Astrocyte (in vitro differentiated cells and primary cell): ENCODE results near the gene COG1. TPM values are rescaled to one million over a fixed set of nuclear protein-coding genes. Genes with fewer than 3 reads are reported as not detected.

Experiments used
- DNase-seq: peaks from one replicate; pipeline ENCODE4 v3.0.0-alpha.2; 2010; ENCODE audit warnings: low read depth
- FAIRE-seq: peaks from 2 replicates; lab custom pipeline; 2011; peaks lifted over from hg19 to GRCh38; lab: Jason Lieb, UNC
- H2AFZ ChIP-seq: 2 replicates; pipeline ENCODE4 v1.6.0; 2012; ENCODE audit warnings: low read depth, low read length, inconsistent platforms
- H3K27ac ChIP-seq: 2 replicates; pipeline ENCODE4 v1.5.1; 2011; ENCODE audit warnings: low read depth, low read length, inconsistent platforms
- H3K27me3 ChIP-seq: 2 replicates; pipeline ENCODE4 v1.6.0; 2011; ENCODE audit warnings: low read length, inconsistent platforms; ENCODE audit not compliant: insufficient read depth
- H3K36me3 ChIP-seq: 2 replicates; pipeline ENCODE4 v1.5.1; 2011; ENCODE audit warnings: low read length, inconsistent platforms; ENCODE audit not compliant: insufficient read depth
- H3K4me1 ChIP-seq: 2 replicates; pipeline ENCODE4 v1.5.1; 2011; ENCODE audit warnings: low read length, inconsistent platforms; ENCODE audit not compliant: insufficient read depth
- H3K4me2 ChIP-seq: 2 replicates; pipeline ENCODE4 v1.6.0; 2012; ENCODE audit warnings: low read length, inconsistent platforms
- H3K4me3 ChIP-seq: 2 replicates; pipeline ENCODE4 v1.5.1; 2011; ENCODE audit warnings: low read depth, mild to moderate bottlenecking, low read length, inconsistent platforms; ENCODE audit not compliant: insufficient read depth
- H3K79me2 ChIP-seq: 2 replicates; pipeline ENCODE4 v1.6.0; 2012; ENCODE audit warnings: mild to moderate bottlenecking, low read length, inconsistent platforms; ENCODE audit not compliant: insufficient read depth
- H3K9ac ChIP-seq: 2 replicates; pipeline ENCODE4 v1.6.0; 2012; ENCODE audit warnings: mild to moderate bottlenecking, low read length, inconsistent platforms
- H3K9me3 ChIP-seq: 2 replicates; pipeline ENCODE4 v1.5.1; 2012; ENCODE audit warnings: low read depth, mild to moderate bottlenecking, low read length, inconsistent platforms; ENCODE audit not compliant: insufficient read depth
- H4K20me1 ChIP-seq: 2 replicates; pipeline ENCODE4 v1.6.0; 2012; ENCODE audit warnings: low read length, inconsistent platforms; ENCODE audit not compliant: insufficient read depth
- H3K27ac Mint-ChIP-seq: one replicate; pipeline ENCODE4 v1.8.0; 2021; ENCODE audit warnings: mild to moderate bottlenecking, mixed read lengths; ENCODE audit not compliant: unreplicated experiment
- H3K27me3 Mint-ChIP-seq: one replicate; pipeline ENCODE4 v1.8.0; 2021; ENCODE audit warnings: low read depth, mixed read lengths; ENCODE audit not compliant: unreplicated experiment
- H3K36me3 Mint-ChIP-seq: one replicate; pipeline ENCODE4 v1.8.0; 2021; ENCODE audit warnings: low read depth, mixed read lengths; ENCODE audit not compliant: unreplicated experiment
- H3K4me1 Mint-ChIP-seq: one replicate; pipeline ENCODE4 v1.8.0; 2021; ENCODE audit warnings: low read depth, mixed read lengths; ENCODE audit not compliant: unreplicated experiment
- H3K4me3 Mint-ChIP-seq: one replicate; pipeline ENCODE4 v1.8.0; 2021; ENCODE audit warnings: mild to moderate bottlenecking, moderate library complexity, mixed read lengths; ENCODE audit not compliant: unreplicated experiment
- H3K9me3 Mint-ChIP-seq: one replicate; pipeline ENCODE4 v1.8.0; 2021; ENCODE audit warnings: mild to moderate bottlenecking, mixed read lengths; ENCODE audit not compliant: unreplicated experiment
- EZH2 ChIP-seq: IDR thresholded peaks from 2 replicates; pipeline ENCODE4 v1.6.1; 2012; ENCODE audit warnings: mild to moderate bottlenecking, low read length, inconsistent platforms; ENCODE audit not compliant: insufficient read depth
- total RNA-seq: library from RNA; stranded (reverse); gene quantifications from 2 replicates; pipeline ENCODE4 v1.2.1, GENCODE V29; 2021
- TF ChIP-seq, protein P1 (sequence below): IDR thresholded peaks from 2 replicates; pipeline ENCODE4 v1.5.1; 2011; ENCODE audit warnings: low read depth, mild to moderate bottlenecking, inconsistent platforms, low read length, moderate library complexity; ENCODE audit not compliant: insufficient read depth

COG1 gene
- total RNA-seq, 1 donor from 2014 or later: 34.4 TPM

DNA sequence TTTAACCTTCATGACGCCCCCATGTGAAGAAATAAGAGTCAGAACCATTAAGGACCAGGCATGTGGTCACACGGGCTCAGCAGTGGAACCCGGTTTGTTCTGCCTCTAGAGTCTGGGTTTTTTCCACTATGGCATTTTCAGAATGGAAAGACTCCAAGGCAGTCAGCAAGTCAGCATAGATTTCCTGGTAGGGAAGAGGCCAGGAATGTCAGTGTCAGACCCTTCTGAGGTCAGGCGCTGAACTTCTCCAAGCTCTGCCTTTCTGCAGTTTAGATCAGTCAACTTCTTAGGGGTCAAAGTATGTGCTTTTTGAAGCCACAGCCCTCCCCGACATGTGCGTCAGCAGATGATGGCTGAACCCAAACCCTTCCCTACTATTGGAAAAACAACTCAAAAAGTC is 24.2 kb upstream of the COG1 start:
- Mint-ChIP-seq H3K36me3 (peaks cover 1% of the 10 kb centered on the region), H3K4me3 (no peak overlapping the region), H3K9me3 (peaks cover 3% of the 10 kb centered on the region), H3K27ac (no peak overlapping the region), H3K4me1 (peaks cover 12% of the 10 kb centered on the region), H3K27me3 (peaks cover 46% of the 10 kb centered on the region)
- Histone ChIP-seq H3K27me3 (peaks cover 51% of the 10 kb centered on the region), H3K4me3 (no peak overlapping the region), H3K9ac (no peak overlapping the region), H3K4me1 (peaks cover 18% of the 10 kb centered on the region), H2AFZ (no peak overlapping the region), H3K9me3 (no peaks in the 10 kb centered on the region), H3K27ac (no peak overlapping the region), H4K20me1 (peaks cover 6% of the 10 kb centered on the region), H3K36me3 (no peaks in the 10 kb centered on the region), H3K4me2 (no peak overlapping the region), H3K79me2 (no peaks in the 10 kb centered on the region)
- FAIRE-seq (no peak), DNase-seq (no peak)
- no peak for TF ChIP-seq EZH2
- TF ChIP-seq, protein P1, sequence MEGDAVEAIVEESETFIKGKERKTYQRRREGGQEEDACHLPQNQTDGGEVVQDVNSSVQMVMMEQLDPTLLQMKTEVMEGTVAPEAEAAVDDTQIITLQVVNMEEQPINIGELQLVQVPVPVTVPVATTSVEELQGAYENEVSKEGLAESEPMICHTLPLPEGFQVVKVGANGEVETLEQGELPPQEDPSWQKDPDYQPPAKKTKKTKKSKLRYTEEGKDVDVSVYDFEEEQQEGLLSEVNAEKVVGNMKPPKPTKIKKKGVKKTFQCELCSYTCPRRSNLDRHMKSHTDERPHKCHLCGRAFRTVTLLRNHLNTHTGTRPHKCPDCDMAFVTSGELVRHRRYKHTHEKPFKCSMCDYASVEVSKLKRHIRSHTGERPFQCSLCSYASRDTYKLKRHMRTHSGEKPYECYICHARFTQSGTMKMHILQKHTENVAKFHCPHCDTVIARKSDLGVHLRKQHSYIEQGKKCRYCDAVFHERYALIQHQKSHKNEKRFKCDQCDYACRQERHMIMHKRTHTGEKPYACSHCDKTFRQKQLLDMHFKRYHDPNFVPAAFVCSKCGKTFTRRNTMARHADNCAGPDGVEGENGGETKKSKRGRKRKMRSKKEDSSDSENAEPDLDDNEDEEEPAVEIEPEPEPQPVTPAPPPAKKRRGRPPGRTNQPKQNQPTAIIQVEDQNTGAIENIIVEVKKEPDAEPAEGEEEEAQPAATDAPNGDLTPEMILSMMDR: no peak

DNA sequence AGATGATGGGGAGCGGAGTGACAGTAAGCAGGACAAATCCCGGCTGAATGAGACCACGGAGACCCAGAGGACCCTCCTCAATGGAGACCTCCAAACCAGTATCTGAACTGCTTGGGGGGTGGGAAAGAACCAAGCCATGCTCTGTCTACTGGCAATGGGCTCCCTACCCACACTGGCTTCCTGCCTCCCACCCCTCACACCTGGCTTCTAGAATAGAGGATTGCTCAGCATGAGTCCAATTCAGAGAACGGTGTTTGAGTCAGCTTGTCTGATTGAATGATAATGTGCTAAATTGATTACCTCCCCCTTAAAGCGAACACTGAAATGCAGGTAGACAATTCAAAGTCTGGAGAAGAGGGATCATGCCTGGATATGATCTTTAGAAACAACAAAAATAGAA is 22.5 kb upstream of the COG1 start:
- Histone ChIP-seq H3K4me3 (no peak overlapping the region), H2AFZ (no peak overlapping the region), H3K27me3 (peaks cover 36% of the 10 kb centered on the region), H3K27ac (no peak overlapping the region), H3K9ac (no peak overlapping the region), H3K4me1 (peaks cover 11% of the 10 kb centered on the region), H3K79me2 (no peaks in the 10 kb centered on the region), H4K20me1 (peaks cover 6% of the 10 kb centered on the region), H3K4me2 (no peak overlapping the region), H3K36me3 (no peaks in the 10 kb centered on the region), H3K9me3 (no peaks in the 10 kb centered on the region)
- no peak overlapping the region for H3K4me3 Mint-ChIP-seq
- DNase-seq (no peak), FAIRE-seq (no peak)
- peaks cover 3% of the 10 kb centered on the region for H3K9me3 Mint-ChIP-seq
- peaks cover 10% of the 10 kb centered on the region for H3K4me1 Mint-ChIP-seq
- H3K36me3 Mint-ChIP-seq: peaks cover 1% of the 10 kb centered on the region
- H3K27me3 Mint-ChIP-seq: peaks cover 32% of the 10 kb centered on the region
- TF ChIP-seq, protein P1: no peak
- H3K27ac Mint-ChIP-seq: no peak overlapping the region

DNA sequence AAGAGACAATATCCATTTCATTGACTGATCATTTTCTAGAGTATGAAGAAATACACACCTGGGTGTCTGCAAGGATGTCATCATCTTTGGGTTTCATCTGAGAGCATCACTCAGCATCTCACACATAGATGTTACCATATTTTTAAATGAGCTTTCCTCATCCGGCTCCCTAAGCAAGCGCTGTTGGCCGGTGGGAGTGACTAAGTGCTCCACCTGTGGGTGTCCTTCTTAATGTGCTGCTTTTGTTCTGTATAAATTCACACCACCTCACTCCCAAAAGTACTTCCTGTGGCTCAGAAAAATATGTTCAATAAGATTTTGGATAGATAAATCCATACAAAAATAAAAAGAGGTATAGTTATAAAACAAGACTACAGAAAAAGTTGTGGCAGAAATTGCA is 20.6 kb upstream of the COG1 start:
- peaks cover 3% of the 10 kb centered on the region for H3K4me1 Mint-ChIP-seq
- peaks cover 3% of the 10 kb centered on the region for H3K9me3 Mint-ChIP-seq
- no peak for FAIRE-seq
- Histone ChIP-seq H3K36me3 (no peaks in the 10 kb centered on the region), H3K4me3 (no peak overlapping the region), H3K4me1 (no peaks in the 10 kb centered on the region), H4K20me1 (peaks cover under 1% of the 10 kb centered on the region), H3K4me2 (no peak overlapping the region), H3K27ac (no peak overlapping the region), H3K9me3 (no peaks in the 10 kb centered on the region), H3K9ac (no peak overlapping the region), H3K79me2 (no peaks in the 10 kb centered on the region), H3K27me3 (peaks cover 17% of the 10 kb centered on the region), H2AFZ (no peak overlapping the region)
- no peak for DNase-seq
- peaks cover 16% of the 10 kb centered on the region for H3K27me3 Mint-ChIP-seq
- no peak for TF ChIP-seq EZH2
- TF ChIP-seq, protein P1: no peak
- no peak overlapping the region for H3K4me3 Mint-ChIP-seq
- H3K27ac Mint-ChIP-seq: no peak overlapping the region
- peaks cover 1% of the 10 kb centered on the region for H3K36me3 Mint-ChIP-seq
